GM19397 (cell line): ENCODE measurements around the gene NFYB.
"Not testable (repeated sequence)": the region's sequence is repeated elsewhere in the genome, so short reads cannot be mapped to it uniquely, and the experiment has no call there.

Experiments used
- ATAC-seq: cut with Tn5 transposase; IDR thresholded peaks from one replicate; pipeline ENCODE4 v1.9.1; 2021; ENCODE audit warnings: mild to moderate bottlenecking, moderate library complexity; ENCODE audit not compliant: unreplicated experiment

NFYB gene

DNA sequence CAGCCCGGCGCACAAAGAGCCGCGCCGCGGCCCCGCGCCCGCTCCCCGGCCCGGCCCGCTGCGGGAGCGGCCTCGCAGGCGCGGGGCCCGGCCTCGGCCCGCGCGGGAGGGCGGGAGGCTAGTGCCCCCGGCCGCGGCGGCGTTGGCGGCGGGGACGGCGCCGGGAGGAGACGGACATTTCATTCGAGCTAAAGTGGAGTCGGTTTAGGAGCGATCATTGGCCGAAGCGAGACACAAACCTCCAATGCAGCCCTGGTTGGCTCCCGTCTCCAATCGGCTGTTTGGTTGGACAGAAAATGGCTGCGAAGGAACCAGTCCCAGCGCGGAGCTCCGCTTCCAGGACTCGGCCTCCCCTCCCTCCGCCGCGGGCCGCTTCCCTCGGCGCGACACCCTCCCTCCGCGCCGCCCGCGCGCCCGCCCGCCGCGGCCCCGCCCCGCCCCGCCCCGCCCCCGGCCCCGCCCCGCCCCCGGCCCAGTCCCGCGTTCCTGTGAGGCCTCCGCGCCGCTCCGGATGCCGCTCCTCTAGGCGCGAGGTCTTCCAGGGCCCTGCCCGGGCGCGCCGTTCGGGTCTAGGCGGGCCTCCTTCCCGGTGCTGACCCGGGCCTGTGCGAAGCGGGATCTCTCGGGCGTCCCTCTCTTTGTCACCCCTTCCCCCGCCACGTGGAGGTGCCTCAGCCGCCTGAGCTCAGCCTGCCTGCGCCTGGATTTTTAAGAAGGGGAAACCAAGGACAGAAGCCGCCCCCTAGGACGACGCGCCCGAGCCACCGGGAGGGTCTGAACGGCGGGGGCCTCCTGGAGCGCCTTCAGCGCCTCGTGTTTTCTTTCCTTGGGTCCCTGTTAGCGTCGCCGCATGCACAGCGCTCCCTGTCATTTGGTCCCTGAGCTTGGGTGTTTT is at the start of gene NFYB:
NFYB (minus strand) TSS at position 309 of the 895 bp plus-strand sequence. CDS start 2,757 bp downstream, outside the sequence.
- peak; percentile 87 for ATAC-seq

DNA sequence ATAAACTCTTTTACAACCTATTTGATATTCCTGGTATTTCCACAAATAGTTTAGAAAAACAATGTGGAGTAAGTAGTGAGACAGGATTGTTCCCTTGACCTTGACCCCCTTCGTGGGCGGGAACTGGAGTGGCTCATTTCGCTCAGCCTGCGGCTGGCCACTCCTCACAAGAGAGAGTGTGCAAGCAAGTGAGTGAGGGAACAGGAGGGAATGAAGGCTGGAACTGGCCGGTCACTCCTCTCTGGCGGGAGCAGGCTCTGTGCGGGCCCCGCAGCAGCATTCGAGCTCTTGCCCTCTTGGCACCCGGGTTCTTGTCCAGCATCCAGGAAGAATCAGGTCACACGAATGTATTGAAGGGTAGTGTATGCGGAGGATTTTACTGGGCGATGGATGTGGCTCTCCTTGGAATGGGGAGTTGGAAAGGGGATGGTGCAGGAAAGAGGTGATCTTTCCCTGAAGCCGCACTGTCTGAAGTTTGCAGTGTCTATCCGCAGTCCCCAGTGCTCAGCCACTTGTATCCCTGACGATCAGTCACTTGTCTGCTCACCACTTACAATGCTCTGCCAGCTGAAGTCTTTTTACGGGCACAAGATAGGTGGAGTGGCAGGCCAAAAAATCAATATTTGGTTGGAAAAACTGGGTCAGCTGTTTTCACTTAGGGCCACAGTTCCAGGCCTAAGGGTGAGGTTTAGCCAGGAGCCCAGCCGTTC is 49.6 kb upstream of the NFYB start:
- no peak for ATAC-seq

DNA sequence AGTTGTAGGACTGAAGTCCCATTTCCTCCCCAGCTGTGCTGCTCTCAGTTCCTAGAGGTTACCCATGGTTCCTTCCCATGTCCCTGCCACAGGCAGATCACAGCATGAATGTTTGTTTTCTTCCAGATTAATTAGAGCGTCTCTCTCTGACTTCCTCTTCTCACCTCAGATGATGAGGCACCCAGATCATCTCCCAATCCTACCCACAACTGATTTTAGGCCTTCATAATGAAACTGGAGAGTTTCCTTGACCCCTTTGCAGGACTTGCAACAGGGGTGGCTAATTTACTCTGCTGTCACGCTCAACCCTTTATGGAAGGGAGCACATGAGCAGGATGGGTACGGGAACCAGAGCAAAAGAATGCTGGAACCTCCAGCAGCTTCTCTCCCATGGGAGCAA is 45.4 kb upstream of the NFYB start:
- no peak for ATAC-seq

DNA sequence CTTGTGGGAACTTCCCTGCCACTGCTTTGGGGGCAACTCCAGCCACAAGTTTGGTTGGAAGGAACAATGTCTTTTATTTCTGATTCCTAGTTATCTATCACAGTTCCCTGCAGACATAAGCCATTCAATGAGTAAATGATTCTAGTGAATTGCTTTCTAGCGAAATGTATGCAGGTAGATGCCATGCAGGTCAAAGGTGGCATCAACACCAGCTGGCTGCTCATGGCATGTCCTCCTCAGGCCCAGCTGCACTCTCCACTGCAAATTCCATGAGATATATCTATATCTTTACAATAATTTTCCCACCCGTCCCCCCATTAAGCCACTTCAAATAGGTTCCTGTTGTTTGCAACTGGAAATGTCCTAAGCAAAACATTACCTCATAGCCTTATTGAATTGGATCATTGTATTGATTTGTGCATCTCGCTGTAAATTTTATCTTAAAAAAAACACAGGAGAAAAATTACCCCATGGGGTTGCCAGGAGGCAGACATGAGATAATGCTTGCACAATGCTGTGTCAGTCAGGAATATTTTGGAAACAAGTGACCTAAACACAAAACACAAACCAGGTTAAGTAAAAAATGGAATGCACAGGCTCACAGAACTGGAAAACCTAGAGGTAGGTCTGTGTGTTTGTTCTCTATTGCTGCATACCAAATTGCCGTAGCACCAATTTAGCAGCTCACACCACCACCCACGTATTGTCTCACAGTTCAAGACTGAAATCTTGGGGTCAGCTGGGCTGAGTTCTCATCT is 44.8 kb upstream of the NFYB start:
- no peak for ATAC-seq

DNA sequence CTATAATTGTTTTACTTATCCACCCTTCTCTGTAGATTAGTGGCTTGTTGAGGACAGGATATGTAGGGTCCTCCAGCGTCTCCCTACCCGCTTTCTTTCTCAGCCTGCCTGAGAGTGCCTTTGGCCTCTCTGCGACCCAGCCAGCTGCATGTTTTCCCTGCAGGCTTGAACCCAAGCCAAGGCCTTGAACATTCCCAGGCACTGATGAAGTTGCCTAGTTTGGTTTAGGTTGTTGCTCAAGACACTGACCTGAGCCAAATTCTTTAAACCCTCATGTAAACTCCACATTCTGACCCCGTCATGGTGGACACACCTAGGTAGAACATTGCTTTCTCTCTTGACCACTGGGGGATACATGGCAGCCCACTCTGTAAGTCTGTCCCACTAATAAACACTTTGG is 44.1 kb upstream of the NFYB start:
- no peak for ATAC-seq

DNA sequence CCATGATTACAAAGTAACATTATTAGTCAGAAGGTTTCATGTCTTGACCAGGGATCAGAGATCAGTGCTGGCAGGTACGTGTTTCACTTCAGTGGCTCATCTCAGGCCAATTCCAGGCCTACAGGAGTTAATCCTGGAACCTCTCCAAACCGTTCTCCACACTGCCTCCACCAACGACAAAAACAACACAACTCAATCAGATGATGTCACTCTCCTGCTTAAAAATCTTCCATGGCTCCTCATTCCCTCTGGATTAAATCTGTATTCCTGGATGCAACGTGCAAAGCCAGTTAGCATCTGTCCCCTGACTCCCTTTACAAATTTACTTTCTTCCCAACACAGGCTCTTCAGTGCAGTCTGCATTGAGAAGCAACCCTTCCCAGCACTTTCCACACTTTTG is 43.3 kb upstream of the NFYB start:
- ATAC-seq: no peak

DNA sequence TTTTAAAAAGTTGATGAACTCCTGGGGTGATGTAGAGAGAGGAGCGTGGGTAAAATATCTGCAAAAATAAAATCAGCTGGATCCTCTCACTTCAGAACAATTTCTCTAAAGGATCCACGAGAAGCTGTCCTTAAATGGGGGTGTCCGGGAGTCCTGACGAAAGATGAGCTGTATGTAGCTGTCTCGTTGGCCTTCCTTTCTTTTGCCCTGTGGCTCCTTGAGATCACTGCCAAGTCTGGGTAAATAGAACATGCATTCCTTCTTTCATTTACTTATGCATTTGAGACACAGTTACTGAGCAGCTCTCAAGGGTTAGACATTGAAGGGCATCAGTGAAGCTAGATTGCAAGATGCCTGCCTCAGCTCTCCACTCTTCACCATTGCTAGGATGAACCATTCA is 42.4 kb upstream of the NFYB start:
- ATAC-seq: no peak

DNA sequence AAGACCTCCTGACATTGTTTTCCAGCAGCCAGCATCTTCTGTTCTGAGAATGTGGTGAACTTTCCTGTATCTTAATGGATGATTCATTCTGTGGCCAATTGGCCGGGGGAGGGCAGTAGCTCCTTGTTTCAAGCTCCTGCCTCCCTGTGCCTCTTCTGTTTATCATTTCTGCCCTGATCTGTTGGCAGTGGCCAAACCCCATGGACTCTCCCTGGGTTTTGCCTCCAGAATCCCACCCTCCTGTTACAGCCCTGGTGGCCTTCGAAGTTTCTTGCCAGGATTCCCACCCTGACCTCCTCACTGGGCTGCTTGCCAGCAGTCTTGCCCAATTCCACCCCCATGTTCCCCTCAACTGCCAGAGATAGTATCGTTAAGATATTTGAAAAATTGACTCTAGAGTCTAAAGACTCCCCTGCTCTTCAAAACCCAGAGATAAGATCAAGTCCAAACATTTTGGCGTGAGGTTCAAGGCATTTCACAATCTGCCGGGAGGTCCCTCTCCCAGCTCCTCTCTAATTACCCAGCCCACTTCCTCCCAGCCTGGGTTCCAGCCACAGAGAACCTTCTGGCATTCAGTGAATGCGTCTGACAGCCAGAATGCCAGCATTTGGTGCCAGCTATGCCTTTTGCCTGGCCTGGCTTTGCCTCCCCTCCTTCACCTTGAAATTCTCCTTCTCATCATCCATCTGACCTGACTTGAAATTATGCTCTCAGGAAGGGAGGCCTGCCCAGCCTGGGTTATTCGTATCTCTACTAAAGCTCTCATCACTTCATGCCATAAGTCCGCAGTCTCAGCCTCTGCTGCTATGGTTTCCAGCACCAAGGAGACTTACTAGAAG is 39.9 kb upstream of the NFYB start:
- no peak for ATAC-seq

DNA sequence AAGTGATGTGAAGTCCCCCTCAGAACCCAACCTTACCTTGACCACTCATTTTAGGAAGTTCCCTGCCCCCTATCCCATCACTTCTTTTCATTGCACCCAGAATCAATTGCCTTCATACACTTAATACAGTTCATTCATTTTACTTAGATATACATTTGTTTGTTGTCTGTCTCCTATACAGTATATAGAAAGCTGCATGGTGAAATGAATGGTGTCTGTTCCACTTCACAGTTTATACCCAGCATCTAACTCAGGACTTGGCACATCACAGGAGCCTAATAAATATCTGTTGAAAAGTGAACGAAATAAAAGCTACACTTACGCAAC is 39.3 kb upstream of the NFYB start:
- no peak for ATAC-seq

DNA sequence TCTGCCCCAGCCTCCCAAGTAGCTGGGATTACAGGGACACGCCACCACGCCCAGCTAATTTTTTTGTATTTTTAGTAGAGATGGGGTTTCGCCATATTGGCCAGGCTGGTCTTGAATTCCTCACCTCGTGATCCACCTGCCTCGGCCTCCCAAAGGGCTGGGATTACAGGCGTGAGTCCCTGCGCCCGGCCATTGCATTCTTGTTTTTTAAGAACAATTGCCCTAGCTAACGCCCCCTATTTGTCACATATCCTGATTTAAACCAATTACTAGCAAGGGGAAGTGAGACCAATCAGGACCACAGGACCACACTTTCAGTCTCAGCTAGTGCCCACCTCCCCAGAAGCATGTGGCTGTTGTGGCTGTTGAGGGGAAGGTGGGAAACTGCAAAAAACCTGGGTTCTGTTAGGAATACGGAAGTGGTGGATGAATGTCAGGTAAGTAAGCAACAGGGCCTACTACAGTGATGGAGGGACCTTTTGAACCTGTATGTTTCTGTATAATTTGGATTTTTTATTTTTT is 37.8 kb upstream of the NFYB start:
- ATAC-seq: no peak

DNA sequence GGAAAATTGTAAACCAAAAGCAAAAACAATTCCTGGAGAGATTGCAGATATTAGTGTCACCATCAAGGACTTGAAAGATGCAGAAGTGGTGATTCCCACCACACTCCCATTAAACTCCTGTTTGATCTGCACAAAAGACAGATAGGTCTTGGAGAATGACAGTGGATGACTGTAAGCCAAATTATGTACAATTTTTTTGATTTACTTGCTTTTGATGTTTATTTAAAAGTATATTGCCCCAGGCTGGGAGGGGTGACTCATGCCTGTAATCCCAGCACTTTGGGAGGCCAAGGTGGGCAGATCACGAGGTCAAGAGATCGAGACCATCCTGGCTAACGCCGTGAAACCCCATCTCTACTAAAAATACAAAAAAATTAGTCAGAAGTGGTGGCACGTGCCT is 35.8 kb upstream of the NFYB start:
- ATAC-seq: not testable (repeated sequence)

DNA sequence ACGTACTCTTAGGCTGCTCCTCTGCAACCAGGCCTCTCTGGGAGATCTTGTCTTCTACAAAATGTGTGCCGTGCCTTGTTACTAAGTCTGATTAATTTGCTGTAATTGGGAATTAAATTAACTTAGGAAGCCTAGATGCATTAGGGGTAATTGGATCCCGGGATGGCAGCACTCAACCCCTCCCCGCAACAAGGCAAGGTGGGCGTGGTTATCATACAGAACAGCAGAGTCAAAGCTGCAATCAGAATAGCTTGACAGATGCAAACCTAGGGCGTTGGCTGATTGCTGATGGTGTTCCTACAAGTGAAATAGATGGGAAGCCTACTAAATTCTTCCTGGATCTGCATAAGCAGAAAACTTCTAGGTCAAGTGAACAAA is 34.5 kb upstream of the NFYB start:
- ATAC-seq: no peak

DNA sequence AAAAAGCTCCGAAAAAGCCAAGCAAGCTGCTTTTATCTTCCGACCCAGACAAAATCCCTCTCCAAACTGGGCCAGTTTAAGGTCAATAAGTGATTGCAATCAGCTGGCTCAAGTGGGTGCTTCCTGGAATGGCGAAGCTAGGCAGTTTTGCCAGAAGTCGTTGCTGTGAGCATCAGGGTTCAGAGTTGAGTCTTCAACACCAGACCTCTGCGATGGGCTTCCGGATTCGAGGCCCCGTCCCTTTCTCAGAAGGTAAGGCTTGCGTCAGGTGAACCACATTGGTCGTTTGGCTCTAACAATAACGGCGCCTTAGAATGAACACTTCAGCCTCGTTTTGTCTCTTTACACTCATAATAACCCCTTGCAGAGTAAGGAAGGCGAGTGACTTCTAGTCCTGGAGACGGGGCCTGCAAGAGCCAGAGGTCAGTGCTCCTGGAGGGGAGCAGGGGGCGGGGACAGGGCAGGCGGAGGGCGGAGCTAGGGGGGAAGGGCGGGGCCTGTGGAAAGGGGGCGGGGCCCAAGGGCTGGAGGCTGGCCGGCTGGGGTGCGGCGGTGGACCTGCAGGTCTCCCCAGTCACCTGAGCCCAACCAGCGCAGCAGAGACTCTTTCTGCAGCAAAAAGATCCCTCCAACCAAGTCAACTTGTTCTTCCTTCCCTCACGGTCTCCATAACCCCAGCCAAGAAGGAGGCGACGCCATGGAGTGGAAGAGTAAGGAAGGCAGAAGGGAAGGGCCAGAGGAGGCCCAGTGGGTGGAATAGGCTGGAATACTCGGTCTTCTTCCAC is 34.0 kb upstream of the NFYB start:
- no peak for ATAC-seq

DNA sequence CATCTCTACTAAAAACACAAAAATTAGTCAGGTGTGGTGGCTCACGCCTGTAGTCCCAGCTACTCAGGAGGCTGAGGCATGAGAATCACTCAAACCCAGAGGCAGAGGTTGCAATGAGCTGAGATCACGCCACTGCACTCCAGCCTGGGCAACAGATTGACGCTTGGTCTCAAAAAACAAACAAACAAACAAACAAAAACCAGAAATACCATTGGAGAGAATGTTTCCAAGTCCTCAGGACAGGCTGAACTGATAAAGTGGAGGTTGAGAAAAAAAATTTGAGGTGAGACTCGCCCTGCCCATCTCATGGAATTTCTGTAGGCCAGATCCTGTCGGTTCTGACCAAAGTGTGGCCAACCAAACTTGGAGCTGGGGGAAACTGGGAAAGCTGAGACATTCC is 30.6 kb upstream of the NFYB start:
- no peak for ATAC-seq

DNA sequence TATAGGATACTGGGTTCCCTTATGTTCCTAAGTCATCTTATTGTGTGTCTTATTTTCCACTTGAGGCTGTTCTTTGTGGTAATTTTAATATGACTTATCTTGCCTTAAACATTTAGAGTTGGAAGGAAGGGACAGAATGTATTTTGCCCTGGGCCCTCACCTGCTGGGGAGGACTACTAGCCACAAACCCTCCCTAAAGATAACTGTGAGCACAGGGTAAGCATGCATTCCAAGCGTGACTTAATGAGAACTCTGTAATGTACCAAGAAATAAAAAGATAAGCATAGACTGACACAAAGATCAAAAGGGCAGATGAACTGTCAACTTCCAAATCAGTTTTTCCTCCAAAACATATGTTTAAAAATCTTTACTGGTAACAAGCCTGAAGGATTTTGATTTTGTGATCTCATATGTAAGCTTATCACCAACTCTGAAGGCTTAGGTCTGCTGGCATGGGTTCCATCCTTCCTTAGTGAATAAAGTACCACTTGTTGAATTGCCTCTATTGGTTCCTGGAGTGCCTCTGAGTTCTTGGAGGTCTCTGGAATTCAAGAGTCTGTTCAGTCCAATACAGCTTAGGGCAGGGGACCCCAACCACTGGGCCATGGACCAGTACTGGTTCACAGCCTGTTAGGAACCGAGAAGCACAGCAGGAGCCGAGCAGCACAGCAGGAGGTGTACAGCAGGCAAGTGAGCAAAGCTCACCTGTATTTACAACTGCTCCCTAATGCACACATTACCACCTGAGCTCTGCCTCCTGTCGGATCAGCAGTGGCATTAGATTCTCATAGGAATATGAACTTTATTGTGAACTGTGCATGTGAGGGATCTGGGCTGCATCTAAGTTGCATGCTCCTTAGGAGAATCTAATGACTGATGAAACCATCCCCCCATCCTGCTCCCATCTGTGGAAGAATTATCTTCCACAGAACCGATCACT is 29.8 kb upstream of the NFYB start:
- ATAC-seq: no peak

DNA sequence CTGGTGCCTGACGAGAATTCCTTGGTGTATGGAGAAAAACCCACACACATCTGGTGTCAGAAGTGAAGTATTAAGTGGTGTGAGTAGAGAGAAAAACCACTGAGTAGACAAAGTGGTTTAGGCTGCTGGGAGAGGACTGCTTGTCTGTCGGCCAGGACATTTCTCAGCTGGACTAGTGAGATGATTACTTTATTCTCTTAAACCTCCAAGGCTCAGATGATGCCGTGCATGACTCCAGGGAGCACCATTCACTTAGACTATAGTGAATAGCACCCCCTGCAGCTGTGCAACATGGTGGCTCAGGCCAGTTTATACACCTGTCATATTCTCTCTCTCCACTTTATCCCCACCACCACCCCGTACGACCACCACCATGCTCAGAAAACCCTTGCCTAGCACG is 28.5 kb upstream of the NFYB start:
- ATAC-seq: no peak

DNA sequence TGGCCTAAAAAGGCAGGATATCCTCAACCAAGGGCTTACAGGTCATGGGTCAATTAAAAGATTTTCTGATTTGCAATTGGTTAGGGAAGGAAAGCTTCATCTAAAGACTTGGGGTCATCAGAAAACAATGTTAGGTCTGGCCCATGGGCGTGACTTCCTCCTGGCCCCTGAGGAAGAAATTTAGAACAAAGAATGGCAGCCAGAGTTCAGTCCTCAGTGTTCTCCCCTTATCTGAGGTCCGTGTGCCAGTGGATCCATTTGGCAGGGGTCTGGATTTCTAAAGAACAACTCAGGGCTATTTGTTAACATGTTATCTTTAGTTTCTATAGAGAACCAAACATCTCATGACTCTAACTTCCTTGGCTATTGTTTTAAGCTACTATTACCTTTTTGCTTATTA is 27.8 kb upstream of the NFYB start:
- ATAC-seq: no peak

DNA sequence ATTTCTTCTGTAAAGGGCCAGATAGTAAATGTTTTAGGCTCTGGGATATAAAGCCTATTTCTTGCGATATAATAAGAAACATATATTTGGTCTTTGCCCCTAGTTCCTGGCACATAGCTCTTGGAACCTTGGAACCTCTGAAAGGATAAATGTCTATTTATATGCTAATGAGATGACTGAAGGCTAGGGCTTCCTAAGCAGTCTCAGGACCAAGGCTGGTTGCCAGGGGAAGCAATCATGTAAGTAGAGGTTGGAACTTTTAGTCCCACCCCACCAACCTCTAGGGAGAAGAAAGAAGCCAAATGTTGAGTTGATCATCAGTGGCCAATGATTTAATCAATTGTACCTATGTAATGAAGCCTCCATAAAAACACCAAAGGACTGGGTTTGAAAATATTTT is 26.6 kb upstream of the NFYB start:
- ATAC-seq: no peak

DNA sequence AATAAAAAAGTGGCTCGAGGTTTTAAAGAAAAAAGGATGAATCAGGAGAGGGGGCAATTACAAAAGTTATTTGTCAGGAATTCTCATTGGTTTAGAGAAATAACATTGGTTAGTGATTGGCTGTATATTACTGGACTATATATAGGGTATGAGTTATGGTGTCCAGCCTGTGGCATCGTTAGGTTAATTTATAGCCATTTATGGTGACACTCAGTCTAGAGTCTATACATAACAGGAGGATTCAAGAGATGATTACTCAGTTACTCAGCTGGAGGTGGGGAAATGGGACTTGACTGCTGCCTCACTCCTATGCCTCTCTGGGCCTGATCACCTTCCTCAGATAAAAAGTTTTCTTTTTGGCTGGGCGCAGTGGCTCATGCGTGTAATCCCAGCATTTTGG is 25.6 kb upstream of the NFYB start:
- no peak for ATAC-seq
